Right lobe of liver (tissue), 4 donors: ENCODE results near the gene EHD3.

Experiments
- CTCF ChIP-seq, 4 donors: fragments of 200-600 bp in 3 of 4; fragments of 450-650 bp in 1 of 4; IDR thresholded peaks; one replicate each; pipeline versions ENCODE4 v1.5.1 to v1.8.0; 2016 to 2022; ENCODE audit warnings: antibody characterized with exemption in 4 of 4, mild to moderate bottlenecking in 2 of 4
- POLR2A ChIP-seq: fragments of 450-650 bp; IDR thresholded peaks from one replicate; pipeline ENCODE4 v1.6.1; 2017; ENCODE audit warnings: antibody characterized with exemption, mild to moderate bottlenecking
- donor health status: DM: no; HTN: no; CAD: no.
- donor health status: DM: no; HTN: no; CAD: no.
- donor health status: DM: no; HTN: yes; CAD: no.

- TF ChIP-seq CTCF (IDR thresholded peaks at IDR 0.05) (no peak), POLR2A (no peak)
Observed at GRCh38 chr2:31286230-31286629, 52.3 kb downstream of the EHD3 start.
